Activated CD8-positive, alpha-beta memory T cell treated with anti-CD3 and anti-CD28 coated beads for 48 hours (primary cell): ENCODE measurements around the gene SEMA3B.
"Not testable (repeated sequence)": the region's sequence is repeated elsewhere in the genome, so short reads cannot be mapped to it uniquely, and the experiment has no call there.

Experiments
- DNase-seq, 3 experiments: peaks; one replicate each; pipeline ENCODE4 v3.0.0-alpha.2; 2020; ENCODE audit warnings: low read depth in 2 of 3, low spot score in 2 of 3

The SEMA3B gene

DNA sequence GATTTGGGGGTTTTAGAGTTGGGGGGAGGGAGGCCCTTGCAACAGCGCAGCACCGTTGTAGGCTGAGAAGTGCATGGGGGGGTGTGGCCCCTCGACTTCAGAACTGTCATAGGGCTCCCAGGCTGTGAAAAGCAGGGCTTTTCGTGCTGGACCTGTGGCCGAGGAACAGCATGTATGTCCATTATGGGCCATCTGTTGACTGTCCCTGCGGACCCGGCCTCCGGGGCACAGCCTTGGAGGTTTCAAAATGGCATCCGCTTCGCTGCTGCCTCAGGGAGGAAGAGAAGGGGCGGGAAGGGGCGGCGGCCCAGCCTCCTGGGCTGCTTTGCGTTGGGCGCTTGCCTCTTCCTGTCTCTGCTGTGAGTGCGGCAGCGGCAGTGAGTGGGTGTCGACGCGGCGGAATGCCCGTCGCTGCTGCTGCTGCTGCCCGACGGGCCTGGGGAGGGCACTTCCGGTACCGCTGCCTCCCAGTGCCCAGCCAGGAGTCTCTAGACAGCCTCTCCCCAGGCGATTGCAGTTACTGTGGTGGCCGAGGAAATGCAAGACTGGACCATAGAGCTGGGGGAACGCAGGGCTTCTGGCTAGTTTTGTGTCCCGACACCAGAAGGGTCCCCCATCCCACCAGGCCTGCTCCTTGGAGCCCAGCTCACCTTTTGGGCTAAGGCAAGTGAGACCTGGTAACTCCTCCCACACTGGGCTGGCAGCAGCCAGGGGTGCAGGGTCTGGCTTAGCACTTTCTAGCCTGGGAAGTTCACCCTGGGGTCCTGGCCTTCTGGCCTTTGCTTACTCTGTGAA lies 31.0 kb upstream of the SEMA3B start:
- DNase-seq, result peak; percentile 57 to 76 (median 71)

DNA sequence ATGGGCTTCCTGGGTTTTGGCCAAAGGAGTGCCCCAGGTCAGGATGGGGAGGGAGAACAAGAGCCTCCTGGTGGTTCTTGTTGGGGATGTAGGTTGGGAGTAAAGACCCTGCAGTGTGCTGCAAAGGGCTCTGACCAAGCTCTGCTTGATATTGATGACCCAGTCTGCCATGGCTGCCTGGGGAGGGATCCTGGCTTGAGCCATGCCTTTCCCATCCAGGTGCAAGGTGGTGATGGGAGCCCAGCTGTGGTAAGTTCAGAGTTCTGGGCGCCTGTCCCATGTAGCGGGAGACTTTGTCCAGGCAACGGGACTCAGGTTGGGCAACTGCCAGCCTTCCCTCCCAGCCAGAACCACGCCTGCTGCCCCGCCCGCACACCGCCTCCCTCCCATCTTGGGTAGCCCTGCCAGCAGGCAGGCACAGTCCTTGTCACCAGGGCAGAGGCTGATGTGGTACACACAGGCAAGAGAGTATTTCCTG lies 30.4 kb upstream of the SEMA3B start:
- no peak for DNase-seq

DNA sequence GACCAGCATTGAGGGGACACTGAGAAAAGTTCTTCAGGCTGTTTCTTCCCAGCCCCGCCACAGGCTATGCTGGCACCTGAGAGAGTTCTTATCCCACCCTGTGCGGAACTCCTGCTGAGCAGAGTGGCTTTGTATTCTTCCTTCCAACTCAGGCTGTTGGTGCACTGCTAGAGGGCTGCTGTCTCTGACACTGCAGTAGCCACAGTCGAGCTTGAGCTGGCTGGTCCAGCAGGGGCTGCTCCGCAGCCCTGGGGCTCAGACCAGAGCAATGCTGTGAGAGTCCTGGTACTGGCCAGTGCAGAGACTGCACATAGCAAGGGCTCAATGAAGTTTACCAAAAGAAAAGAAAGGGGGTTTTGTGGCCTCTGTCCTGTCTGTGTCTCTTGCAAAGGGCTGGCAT lies 29.3 kb upstream of the SEMA3B start:
- DNase-seq, result no peak

DNA sequence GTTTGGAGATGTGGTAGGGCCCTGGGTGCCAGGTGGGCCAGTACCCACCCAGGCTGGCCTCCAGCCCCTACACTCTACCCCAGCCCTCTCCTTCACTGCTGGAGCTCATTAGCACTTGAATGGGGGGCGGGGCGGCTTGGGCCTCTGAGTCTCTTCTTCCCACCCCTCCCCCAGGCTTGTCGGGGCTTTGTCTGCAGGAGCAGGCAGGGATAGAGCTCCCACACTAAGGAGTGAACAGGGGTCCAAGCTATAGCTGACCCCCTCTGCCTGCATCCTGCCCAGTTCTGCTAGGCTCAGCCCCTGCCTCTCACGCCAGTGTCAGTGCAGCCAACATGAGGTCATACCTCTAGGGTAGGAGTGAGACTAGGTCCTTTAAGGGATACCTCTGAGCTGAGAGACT lies 27.8 kb upstream of the SEMA3B start:
- no peak for DNase-seq

DNA sequence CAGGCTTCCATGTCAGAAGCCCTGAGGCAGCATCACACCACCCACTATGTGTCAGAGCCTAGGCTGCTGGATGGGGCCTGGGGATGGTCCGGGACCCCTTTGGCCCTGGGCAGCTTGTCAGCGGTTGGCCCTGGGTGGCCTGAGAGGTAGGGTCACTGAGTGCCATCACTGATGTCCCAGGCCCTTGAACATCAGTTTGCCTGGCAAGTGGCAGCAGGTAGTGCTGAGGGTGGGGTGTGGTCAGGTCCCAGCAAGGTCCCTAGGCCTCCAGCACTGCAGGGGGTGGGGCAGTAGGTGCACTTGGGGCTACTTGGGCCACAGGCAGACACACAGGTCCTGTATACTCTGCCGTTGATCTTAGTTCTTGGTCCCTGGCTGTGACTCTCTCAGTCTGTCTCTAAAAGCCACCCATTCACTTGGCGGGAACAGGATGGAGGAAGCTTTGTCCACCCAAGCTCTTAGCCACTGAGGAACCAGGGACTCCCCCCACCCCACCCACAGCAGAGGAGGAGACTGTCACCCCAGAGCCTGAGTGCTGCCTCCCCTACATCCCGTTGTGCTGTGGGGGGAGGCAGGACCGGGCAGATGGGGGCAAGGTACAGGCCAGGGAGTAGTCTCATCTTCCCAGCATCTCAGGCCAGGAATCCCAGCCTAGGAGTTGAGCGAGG lies 27.1 kb upstream of the SEMA3B start:
- no peak for DNase-seq

DNA sequence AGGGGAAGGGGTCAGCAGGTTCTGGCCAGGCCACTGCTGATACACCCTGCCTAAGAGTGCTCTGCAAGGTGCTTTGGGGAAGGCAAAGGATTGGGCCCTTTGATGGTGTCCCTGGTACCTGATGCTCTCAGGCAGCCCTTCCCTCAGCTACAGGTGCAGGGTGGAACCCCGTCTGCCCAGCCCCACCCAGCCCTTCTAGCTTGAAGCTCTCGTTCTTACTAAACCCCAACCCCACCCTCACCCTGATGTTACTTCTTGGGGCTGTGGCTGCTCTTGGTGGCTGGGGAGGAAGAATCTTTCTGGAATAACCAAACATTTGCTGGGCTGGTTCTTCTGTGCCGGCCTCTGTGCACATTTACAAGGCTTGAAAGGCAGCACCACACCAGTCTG lies 26.6 kb upstream of the SEMA3B start:
- no peak for DNase-seq

DNA sequence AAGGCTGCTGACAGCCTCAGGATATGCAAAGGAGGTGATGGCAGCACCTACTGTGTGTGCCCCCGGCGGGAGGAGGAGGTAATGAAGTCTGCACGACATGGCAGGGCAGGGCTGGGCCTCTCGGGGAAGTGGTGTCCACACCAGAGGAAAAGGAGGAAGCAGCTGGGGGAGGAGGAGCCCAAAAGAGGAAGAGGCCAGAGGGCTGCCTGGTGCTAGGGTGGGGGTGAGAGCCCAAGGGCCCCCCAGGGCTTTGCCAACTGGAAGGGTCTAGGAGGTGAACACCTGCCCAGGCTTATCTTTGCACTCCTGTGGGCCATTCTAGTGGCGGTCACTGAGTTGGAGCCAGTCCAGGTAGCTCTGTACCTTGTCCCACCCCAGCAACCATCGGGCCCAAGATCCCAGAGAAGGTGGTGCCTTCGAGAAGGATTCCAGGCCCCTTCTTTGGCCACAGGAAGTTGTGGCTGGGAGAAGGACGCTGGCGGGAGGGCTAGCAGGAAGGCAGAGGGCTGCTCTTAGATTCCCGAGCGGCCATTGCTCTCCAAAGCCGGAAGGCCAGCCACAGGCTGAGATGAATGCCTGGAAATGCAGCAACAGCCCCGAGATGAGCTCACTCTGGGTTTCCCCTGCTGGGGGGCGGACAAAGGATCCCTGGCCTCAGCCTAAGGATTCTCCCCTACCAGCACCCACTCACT lies 25.9 kb upstream of the SEMA3B start:
- no peak for DNase-seq

DNA sequence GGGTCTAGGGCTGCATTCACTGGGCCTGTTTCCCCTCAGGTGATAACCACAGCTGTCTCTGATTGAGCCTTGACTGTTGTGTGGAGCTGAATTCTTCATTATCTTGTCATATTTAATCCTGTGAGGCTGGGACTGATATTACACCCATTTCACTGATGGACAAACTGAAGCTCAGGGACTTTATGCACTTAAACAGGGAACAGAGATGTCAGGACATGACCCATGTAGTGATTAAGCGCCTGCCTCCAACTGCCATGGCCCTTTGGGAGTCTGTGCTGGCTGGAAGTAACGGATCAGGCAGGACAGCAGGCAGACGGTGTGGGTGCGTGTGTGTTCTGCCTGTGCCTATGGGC lies 25.4 kb upstream of the SEMA3B start:
- DNase-seq, result no peak

DNA sequence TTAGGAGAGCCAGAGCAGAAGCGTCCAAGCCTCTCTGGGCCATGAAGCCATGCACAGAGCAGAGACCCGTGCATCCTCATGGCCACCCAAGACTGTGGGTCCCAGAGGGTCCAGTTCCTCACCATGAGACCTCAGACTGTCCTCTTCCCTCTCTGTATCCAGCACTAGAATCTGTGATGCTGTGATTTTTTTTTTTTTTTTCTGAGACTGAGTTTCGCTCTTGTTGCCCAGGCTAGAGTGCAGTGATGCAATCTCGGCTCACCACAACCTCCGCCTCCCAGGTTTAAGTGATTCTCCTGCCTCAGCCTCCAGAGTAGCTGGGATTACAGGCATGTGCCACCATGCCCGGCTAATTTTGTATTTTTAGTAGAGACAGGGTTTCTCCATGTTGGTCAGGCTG lies 24.1 kb upstream of the SEMA3B start:
- DNase-seq, result not testable (repeated sequence)

DNA sequence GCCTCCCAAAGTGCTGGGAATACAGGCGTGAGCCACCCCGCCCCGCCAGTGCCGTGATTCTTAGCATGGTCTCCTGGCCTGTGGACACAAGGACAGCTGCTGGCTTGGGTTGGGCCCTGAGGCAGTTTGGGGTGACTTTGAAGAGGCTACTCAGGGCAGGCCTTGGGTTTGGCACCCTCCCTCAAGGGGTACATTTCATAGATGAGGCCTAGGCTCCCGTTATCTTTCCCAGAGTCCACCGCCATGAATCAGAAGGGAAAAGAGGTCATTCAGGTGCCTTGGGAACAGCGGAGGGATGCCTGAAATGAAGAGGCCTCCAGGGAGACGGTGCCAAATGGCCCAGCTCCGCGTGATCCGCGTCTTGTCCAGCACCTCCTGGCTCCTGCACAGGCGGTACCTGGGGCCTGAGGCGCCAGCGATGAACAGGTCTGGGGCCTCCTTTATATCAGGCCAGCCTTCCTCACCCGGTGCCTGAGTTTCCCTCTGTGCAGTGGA lies 23.6 kb upstream of the SEMA3B start:
- no peak for DNase-seq

DNA sequence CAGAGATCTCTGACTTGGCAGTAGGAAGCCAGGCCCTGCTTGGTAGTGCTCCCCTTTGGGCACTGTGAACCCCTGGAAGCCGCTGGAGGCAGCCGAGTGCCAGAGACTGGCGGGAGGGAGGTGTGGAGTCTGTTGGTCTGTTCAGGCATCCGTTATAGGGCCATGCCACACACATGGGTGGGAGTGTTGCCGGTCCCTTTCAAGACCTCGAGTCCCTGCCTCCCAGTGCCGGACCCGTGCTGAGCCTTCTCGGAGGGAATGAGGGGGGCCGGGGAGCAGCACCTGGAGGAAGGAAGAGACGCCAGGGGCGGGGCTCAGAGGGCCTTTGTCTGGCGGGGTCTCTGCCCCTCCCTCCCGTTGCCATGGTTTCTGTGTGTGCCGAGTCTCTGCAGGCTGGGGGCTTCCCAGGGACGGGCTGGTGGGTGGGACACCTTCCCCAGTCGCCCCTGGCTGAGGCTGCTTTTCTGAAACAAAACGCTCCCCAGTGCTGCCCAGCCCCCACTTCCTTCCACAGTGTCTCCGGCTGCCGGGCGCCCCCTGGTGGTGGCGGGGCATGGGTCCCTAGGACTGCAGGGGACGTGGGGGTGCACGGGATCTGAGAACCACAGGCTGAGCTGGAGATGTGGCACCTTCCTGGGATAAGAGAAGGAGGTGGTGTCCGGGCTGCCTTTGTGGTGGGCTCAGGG lies 23.0 kb upstream of the SEMA3B start:
- DNase-seq, result peak; percentile 91 to 99 (median 98)

DNA sequence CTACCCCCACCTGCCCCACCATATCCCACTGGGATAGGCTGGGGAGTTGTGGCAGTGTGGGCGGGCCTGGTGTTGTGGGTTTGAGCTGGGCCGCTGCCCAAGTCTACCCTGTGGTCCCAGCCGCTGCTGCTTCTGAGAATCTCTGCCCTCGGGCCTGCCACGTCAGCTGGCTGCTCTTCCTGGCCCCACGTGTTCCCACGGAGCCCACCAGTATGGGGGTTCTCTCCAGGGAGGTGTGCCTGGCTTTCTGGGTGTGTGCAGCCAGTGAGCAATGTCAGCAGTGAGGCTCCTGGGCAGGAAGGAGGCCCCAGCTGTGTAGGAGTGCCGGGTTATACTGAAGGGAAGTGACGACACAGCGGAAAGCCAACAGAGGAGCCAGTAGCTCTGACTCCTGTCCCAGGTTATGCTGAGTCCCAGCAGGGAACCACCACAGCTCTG lies 22.4 kb upstream of the SEMA3B start:
- DNase-seq, result peak in 2 of 3 experiments; percentile 75 to 78

DNA sequence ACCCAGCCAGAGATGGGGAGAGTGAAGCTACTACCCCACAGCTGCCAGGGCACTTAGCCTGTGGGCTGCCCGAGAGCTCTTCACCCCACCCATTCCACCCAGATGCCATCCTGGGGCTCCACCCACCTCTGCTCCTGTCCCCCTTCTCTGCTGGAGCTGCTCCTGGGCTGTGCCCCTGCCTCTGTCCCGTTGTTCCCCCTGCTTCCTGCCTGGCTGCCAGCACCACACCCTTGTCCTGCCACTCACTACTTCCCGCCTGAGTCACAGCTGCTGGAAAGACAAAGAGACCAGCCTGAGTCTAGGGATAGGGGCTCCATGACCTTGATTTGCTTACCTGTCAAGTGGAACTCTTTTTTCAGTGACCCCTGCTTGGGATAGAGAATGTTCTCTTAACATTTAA lies 20.6 kb upstream of the SEMA3B start:
- DNase-seq, result no peak

DNA sequence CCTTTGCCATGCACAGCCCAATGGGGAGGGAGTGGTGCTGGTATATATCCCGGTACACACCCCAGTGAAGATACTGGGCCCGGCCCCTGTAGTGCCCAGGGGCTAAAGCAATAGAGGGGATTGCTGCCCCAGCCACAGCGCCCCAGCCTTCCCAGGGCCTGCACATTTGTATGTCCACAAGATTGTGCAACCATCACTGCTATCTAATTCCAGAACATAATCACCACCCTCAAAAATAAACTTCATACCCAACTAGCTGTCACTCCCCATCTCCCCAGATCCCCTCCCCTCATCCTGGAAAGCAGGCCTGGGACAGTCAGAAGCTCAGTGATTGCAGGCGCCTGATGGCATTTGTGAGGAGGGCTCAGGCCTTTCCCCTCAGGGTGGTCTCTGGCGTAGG lies 19.5 kb upstream of the SEMA3B start:
- DNase-seq, result no peak

DNA sequence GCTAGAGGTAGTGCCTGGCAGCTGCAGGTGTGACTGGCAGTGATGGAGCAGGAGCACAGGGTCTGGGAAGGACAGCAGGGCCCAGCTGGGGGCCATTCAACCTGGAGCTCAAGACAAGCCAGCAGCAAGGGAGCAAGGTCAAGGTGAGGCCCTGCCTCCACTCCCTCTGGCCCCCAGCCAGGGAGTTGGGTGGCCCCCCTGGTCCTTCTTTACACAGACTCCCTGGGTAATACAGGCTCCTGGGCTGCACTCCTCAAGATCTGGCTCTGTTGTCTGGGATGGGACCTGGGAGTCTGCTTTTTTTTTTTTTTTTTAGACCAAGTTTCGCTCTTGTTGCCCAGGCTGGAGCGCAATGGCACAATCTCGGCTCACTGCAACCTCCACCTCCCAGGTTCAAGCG lies 18.4 kb upstream of the SEMA3B start:
- DNase-seq, result no peak

DNA sequence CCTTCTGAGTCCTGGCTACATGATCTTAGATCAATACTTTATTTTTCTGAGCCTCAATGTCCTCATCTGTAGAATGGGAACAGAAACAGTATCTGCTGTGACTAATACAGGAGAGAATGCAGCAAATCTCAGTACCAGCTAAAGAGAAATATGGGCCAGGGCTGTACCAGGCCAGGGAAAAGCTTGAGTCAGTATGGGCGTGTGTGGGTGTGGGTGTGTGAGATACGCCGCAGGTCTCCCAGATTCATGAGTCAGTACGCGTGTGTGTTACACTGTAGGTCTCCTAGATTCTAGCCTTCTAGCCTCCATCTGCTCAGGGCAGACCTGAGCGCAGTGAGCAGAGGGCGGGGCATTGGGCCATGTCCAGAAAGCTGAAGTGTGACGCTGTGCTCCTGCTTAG lies 17.7 kb upstream of the SEMA3B start:
- DNase-seq, result no peak

DNA sequence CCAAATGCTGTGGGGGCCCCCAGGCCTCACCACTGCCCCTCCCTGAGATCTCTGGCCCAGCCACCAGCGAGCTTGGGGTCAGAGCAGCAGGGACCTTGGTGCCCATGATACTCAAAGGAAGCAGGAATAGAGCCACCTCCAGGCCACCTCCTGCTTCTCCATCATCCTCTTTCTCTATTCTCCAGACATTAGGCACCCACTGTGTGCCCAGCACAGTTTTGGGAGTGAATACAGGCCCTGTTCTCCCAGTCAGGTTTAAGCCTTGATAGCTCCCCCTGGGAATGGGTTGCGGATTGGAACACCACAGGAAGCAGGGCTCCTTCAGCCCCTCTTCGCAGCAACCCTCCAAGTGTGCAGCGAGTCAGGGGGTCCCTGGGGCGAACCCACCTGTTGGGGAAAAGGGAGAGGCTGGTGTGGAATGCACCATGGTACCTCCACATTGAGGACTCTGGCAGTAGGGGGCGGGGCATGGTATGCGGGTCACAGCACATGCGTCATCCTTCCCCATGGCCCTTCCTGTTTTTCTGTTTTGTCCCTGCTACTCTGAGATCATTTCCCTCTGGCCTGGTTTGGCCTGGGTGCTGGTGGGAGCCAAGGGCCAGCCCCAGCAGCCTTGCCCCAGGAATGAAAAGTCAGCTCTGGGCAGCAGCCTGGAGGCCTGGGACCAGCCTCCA lies 14.2 kb upstream of the SEMA3B start:
- no peak for DNase-seq

DNA sequence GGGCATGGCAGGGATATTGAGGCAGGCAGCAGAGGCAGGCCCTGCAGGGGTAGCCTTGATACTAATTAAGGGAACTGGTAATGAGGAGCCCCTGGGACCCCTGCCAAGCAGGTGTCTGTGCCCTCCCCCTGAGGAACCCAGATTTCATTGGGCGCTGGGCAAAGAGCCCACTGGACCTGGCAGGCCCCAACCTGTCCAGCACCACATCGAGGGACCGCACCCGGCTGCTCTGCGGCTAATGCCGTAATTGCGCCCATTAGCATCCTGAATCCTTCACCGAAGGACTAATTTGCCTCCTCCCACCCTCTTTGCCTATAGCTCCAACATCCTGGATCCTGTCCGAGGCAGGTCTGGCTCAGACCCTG lies 13.7 kb upstream of the SEMA3B start:
- DNase-seq, result no peak

DNA sequence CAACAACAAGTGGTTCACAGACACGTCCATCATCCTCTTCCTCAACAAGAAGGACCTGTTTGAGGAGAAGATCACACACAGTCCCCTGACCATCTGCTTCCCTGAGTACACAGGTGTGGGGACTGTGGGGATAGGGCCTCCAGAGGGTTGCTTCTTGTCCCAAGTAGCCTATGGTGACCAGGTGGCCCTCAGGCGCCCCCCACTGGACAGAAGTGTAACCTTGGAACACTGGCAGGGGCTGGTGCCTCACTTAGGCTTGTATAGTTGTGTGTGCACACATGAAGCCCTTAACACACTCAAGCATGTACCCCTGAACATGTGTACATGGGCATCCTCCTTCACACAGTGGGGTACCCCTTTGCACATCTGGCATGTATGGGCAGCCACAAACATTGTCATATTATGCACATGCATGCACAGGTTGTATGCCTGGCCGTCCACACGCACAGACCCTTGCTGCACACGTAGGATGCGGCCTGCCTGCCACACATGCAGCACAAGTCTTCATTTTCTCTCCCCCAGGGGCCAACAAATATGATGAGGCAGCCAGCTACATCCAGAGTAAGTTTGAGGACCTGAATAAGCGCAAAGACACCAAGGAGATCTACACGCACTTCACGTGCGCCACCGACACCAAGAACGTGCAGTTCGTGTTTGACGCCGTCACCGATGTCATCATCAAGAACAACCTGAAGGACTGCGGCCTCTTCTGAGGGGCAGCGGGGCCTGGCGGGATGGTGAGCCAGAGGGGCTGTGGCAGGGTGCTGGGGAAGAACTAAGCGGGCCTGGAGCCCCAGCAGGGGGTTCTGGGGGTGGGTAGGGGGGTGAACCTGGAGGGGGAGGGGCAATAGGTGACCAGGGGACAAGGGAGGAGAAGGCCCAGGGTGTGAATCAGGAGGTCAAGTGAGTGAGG lies 11.7 kb upstream of the SEMA3B start:
- no peak for DNase-seq
